ENCODE data around the gene AQP10. TPM values are rescaled to one million over a fixed set of nuclear protein-coding genes. Genes with fewer than 3 reads are reported as not detected.
"Not testable (repeated sequence)": the region's sequence is repeated elsewhere in the genome, so short reads cannot be mapped to it uniquely, and the experiment has no call there.

Gene AQP10
- total RNA-seq, 1 experiment from 2014 or later, result not detected

DNA sequence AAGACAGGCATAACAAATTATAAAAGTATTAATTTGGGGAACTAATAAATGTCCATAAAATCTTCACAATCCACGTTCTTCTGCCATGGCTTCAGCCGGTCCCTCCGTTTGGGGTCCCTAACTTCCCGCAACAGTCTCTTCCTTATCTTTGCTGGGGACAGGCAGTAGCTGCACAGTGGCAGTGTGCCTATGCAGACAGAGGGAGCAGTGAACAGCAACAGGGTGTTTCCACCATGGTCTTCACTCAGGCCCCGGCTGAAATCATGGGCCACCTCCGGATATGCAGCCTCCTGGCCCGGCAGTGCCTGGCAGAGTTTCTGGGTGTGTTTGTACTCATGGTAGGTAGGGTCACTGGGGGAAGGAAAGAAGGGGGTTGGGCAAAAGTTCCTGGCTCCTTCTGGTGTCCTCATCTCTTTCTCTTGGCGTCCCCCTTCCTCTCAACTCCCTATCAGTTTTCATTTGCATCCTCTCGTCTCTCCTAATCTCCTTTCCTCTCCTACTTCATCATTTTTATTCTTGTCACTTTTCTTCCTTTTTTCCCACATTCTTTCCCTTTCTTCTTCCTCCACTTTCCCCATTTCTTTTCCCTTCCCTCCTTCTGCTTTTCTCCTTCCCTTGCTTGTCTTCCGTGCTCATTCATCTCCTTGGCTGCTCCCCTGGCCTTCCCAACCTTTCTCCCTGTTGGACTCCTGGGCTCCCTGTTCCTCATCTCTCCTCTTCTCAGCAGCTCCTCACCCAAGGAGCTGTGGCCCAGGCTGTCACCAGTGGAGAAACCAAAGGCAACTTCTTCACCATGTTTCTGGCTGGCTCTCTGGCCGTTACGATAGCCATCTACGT, 8.4 kb upstream of the AQP10 start:
- H3K27me3 ChIP-seq (ENCODE audit: insufficient read depth, low read depth), result peaks cover 60% of the 10 kb centered on the region
- POLR2A ChIA-PET (ENCODE audit: unreplicated experiment); H3K36me3 ChIP-seq (ENCODE audit: low read depth); H3F3A ChIP-seq (ENCODE audit: insufficient read depth, low read depth); intact Hi-C loops (cut with micrococcal nuclease; ENCODE audit: unreplicated experiment); BruUV-seq (replicated peaks); H4K20me1 ChIP-seq (ENCODE audit: insufficient read depth); H3K4me2 ChIP-seq; H3K79me2 ChIP-seq (ENCODE audit: low read depth); H3K27ac ChIP-seq; H3K4me1 ChIP-seq (replicated peaks; ENCODE audit: insufficient read depth); H3K9me2 ChIP-seq (ENCODE audit: insufficient read depth); DNase-seq; H3K9me3 ChIP-seq (ENCODE audit: insufficient read depth, low read depth); H2AFZ ChIP-seq; CTCF ChIA-PET; H3K4me3 ChIP-seq: not testable (repeated sequence)

DNA sequence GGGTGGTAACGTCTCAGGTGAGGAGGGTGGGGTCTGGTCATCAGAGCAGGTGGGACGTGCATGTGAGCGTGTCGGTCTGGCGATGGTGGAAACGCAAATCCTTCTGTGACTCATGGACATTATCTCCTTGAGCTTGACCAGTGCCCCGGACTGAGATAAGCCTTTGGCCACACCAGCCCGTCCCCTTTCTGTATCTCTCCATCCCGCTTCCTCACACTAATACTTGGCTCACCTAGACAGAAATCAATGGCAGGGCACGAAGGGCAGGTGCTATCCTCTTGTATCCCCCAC, 7.9 kb upstream of the AQP10 start:
- Histone ChIP-seq H3K4me2 (no peak overlapping the region), H3K27ac (no peak overlapping the region), H4K20me1 (ENCODE audit: insufficient read depth) (no peaks in the 10 kb centered on the region), H3K79me2 (ENCODE audit: low read depth) (no peaks in the 10 kb centered on the region), H3K4me1 (replicated peaks; ENCODE audit: insufficient read depth) (no peaks in the 10 kb centered on the region), H3K27me3 (ENCODE audit: insufficient read depth, low read depth) (peaks cover 66% of the 10 kb centered on the region), H3K36me3 (ENCODE audit: low read depth) (no peaks in the 10 kb centered on the region), H3F3A (ENCODE audit: insufficient read depth, low read depth) (no peaks in the 10 kb centered on the region), H3K9me3 (ENCODE audit: insufficient read depth, low read depth) (0 out of 2 replicates have a peak, but pooled peaks cover 6% of the 10 kb centered on the region), H3K9me2 (ENCODE audit: insufficient read depth) (no peaks in the 10 kb centered on the region), H3K4me3 (no peak overlapping the region), H2AFZ (no peak overlapping the region)
- TF ChIP-seq EZH2 (IDR thresholded peaks at IDR 0.05; ENCODE audit: low read depth), result no peak
- TF ChIP-seq, protein P1, sequence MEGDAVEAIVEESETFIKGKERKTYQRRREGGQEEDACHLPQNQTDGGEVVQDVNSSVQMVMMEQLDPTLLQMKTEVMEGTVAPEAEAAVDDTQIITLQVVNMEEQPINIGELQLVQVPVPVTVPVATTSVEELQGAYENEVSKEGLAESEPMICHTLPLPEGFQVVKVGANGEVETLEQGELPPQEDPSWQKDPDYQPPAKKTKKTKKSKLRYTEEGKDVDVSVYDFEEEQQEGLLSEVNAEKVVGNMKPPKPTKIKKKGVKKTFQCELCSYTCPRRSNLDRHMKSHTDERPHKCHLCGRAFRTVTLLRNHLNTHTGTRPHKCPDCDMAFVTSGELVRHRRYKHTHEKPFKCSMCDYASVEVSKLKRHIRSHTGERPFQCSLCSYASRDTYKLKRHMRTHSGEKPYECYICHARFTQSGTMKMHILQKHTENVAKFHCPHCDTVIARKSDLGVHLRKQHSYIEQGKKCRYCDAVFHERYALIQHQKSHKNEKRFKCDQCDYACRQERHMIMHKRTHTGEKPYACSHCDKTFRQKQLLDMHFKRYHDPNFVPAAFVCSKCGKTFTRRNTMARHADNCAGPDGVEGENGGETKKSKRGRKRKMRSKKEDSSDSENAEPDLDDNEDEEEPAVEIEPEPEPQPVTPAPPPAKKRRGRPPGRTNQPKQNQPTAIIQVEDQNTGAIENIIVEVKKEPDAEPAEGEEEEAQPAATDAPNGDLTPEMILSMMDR (conservative IDR thresholded peaks at IDR 0.05), result no peak
- ChIA-PET POLR2A (ENCODE audit: unreplicated experiment) (no interaction called here), CTCF (no interaction called here)
- no TSS peak for BruUV-seq (replicated peaks)
- no peak for DNase-seq
- intact Hi-C loops (cut with micrococcal nuclease; ENCODE audit: unreplicated experiment), result no loop called here

DNA sequence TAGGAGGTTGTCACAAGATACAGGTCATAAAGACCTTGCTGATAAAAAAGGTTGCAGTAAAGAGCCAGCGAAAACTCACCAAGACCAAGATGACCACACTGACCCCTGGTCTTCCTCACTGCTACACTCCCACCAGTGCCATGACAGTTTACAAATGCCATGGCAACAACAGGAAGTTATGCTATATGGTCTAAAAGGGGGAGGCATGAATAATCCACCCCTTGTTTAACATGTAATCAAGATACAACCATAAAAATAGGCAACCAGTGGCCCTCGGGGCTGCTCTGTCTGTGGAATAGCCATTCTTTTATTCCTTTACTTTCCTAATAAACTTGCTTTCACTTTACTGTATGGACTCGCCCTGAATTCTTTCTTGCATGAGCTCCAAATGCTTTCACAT, 6.7 kb upstream of the AQP10 start:
- H3K9me2 ChIP-seq (ENCODE audit: insufficient read depth); intact Hi-C loops (cut with micrococcal nuclease; ENCODE audit: unreplicated experiment); DNase-seq; H3F3A ChIP-seq (ENCODE audit: insufficient read depth, low read depth); H2AFZ ChIP-seq; CTCF ChIA-PET; H3K36me3 ChIP-seq (ENCODE audit: low read depth); H4K20me1 ChIP-seq (ENCODE audit: insufficient read depth); H3K27ac ChIP-seq; H3K4me1 ChIP-seq (replicated peaks; ENCODE audit: insufficient read depth); H3K79me2 ChIP-seq (ENCODE audit: low read depth); BruUV-seq (replicated peaks); H3K9me3 ChIP-seq (ENCODE audit: insufficient read depth, low read depth); H3K4me3 ChIP-seq: not testable (repeated sequence)
- Histone ChIP-seq H3K27me3 (ENCODE audit: insufficient read depth, low read depth) (peaks cover 78% of the 10 kb centered on the region), H3K4me2 (peak overlapping the region; percentile 27; the same call in 1 of the 2 replicates)
- POLR2A ChIA-PET (ENCODE audit: unreplicated experiment), result interaction anchor here (0.6 kb wide), 1 partner anchor 18 kb away, joined by 6 read pairs; no protein-coding TSS in a partner anchor

DNA sequence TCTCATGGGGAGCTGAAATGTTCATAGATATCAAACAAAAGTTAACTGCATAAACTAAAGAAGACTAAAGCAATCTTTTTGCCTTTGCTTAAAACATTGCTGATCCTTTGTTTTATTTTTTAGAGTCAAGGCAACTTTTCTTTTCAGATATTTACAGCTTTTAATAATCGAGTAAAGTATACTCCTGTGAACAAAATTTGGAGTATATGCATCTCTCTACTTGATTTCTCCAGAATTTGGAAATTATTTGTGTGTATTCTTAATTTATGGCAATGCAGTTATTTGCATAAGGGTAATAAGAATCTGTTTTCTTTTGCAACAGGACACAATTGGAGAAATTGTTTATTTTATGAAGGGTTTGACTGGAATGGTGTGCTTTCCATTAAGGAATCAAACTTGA, 4.2 kb upstream of the AQP10 start:
- BruUV-seq (replicated peaks), result no TSS peak
- Histone ChIP-seq H3K4me1 (replicated peaks; ENCODE audit: insufficient read depth) (no peaks in the 10 kb centered on the region), H3K27me3 (ENCODE audit: insufficient read depth, low read depth) (peaks cover 96% of the 10 kb centered on the region), H3K36me3 (ENCODE audit: low read depth) (no peaks in the 10 kb centered on the region), H3K79me2 (ENCODE audit: low read depth) (no peaks in the 10 kb centered on the region), H3K4me2 (no peak overlapping the region), H2AFZ (no peak overlapping the region), H3K9me2 (ENCODE audit: insufficient read depth) (no peaks in the 10 kb centered on the region), H4K20me1 (ENCODE audit: insufficient read depth) (no peaks in the 10 kb centered on the region), H3K9me3 (ENCODE audit: insufficient read depth, low read depth) (0 out of 2 replicates have a peak, but pooled peaks cover 6% of the 10 kb centered on the region), H3K4me3 (no peak overlapping the region), H3F3A (ENCODE audit: insufficient read depth, low read depth) (no peaks in the 10 kb centered on the region), H3K27ac (no peak overlapping the region)
- CTCF ChIA-PET, result no interaction called here
- TF ChIP-seq, protein P1 (conservative IDR thresholded peaks at IDR 0.05), result no peak
- TF ChIP-seq EZH2 (IDR thresholded peaks at IDR 0.05; ENCODE audit: low read depth), result no peak
- DNase-seq, result no peak
- POLR2A ChIA-PET (ENCODE audit: unreplicated experiment), result no interaction called here
- intact Hi-C loops (cut with micrococcal nuclease; ENCODE audit: unreplicated experiment), result no loop called here

Data from PC-9 (cell line).